HG02759 (cell line): ENCODE results near the gene FOXQ1.
"Not testable (repeated sequence)": the region's sequence is repeated elsewhere in the genome, so short reads cannot be mapped to it uniquely, and the experiment has no call there.

Experiments
- ATAC-seq: cut with Tn5 transposase; IDR thresholded peaks from one replicate; pipeline ENCODE4 v1.9.1; 2021; ENCODE audit warnings: mild to moderate bottlenecking, moderate library complexity; ENCODE audit not compliant: unreplicated experiment

Gene FOXQ1

DNA sequence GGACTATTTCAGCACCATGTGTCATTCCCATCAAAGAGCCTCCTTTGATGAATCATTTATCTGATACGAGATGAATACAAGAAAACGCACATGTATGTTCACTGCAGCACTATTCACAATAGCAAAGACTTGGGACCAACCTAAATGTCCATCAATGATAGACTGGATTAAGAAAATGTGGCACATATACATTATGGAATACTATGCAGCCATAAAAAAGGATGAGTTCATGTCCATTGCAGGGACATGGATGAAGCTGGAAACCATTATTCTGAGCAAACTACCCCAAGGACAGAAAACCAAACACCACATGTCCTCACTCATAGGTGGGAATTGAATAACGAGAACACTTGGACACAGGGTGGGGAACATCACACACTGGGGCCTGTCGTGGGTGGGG lies 49.8 kb downstream of the FOXQ1 start:
- not testable (repeated sequence) for ATAC-seq

DNA sequence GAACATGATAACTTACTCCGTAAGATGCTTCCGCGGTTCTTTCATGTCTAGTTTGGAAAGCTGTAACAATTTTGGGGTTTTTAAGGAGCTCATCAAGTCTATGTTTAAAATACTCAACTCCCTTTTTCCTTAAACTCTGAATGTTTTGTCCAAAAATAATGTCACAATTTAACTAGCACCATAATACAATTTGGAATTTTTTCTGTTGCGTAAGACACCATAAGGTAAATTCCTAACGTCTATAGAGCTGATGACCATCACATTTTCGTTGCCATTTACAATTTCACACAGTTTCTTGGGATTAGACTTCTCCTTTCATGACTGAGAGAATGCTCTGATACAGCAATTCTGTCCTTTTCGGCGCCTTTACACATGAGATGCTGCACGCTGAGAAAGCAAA lies 50.7 kb downstream of the FOXQ1 start:
- ATAC-seq = no peak

DNA sequence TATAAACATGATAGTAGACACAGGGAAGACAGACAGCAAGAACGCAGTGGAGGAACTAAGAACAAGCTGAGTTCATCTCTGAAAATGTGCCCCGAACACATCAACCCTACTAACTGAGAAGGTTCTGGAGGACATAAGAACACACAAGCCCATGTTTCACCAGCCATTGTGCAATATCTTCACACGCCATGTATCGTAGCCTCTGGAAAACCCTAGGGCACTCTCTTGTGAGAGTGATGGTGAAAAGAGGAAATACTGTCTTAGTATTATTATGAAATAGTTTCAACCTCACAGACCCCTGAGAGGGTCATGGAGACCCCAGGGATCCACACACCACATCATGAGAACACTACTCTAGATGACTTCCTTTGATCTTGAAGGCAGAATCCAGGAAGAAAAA lies 51.4 kb downstream of the FOXQ1 start:
- no peak for ATAC-seq

DNA sequence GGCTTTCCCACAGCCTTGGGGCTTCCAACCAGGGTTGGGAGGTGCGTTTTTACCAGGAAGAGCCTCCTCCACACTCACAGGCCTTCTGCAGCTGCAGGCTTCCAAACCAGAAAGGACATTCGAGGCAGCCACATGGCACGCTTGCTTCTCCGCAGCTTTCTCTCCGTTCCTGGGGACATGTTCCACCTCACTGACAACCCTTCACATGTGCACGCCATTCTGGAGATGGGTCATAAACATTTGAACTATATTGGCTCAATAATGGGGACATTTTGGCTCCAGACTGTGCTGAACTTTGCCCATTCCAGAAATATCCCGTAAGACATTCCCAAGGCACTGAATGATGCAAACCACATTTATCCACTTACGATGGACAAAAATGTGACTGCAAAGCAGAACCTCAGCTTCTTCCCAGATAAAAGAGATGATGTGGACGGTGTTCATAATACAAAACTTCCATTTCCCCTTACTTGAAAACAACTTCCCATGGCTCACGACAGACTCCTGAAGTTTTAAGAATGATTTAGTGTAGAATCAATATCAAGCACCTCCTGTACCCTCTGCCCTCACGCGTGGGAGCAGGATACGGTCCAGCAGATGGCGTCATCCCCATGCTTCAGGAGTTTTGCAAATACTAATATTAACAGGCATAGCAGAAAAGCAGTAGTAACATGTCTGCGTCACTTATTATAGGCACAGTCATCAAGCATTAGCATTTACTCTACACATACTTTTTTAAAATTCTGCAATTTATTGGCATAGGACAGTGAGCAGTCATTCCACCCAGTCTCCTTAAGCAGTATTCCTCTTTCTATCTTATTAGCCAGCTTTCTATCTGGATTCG lies 52.1 kb downstream of the FOXQ1 start:
- no peak for ATAC-seq
